ENCODE results near the gene CHURC1.

Gene CHURC1

GRCh38 chr14:64952598-64953309 is 38.5 kb downstream of the CHURC1 start:
- peaks cover 24% of the 10 kb centered on the region for H3K4me1 ChIP-seq (ENCODE audit: control insufficient read depth, low read depth, low read length)
- no peak overlapping the region for H3K9ac ChIP-seq (ENCODE audit: low read length)
- no peak overlapping the region for H3K27ac ChIP-seq (ENCODE audit: low read length)
- H3K4me3 ChIP-seq (ENCODE audit: low read length) = no peak overlapping the region
- no peaks in the 10 kb centered on the region for H3K27me3 ChIP-seq (ENCODE audit: control insufficient read depth, insufficient read depth, low read length)
- H3K9me3 ChIP-seq (ENCODE audit: control insufficient read depth, low read depth, low read length) = no peaks in the 10 kb centered on the region
- H3K36me3 ChIP-seq (ENCODE audit: control insufficient read depth, low read depth, low read length) = peaks cover 7% of the 10 kb centered on the region

- Histone ChIP-seq H3K27ac (ENCODE audit: low read length) (no peak overlapping the region), H3K9ac (ENCODE audit: low read length) (no peak overlapping the region), H3K36me3 (ENCODE audit: control insufficient read depth, low read depth, low read length) (peaks cover 6% of the 10 kb centered on the region), H3K4me1 (ENCODE audit: control insufficient read depth, low read depth, low read length) (peaks cover 24% of the 10 kb centered on the region), H3K9me3 (ENCODE audit: control insufficient read depth, low read depth, low read length) (no peaks in the 10 kb centered on the region), H3K4me3 (ENCODE audit: low read length) (no peak overlapping the region), H3K27me3 (ENCODE audit: control insufficient read depth, insufficient read depth, low read length) (no peaks in the 10 kb centered on the region)
These were observed 39.0 kb downstream of the CHURC1 start for GRCh38 chr14:64953310-64953654.

GRCh38 chr14:64953661-64954060 is 39.4 kb downstream of the CHURC1 start:
- Histone ChIP-seq H3K4me3 (ENCODE audit: low read length) (no peak overlapping the region), H3K27ac (ENCODE audit: low read length) (no peak overlapping the region), H3K27me3 (ENCODE audit: control insufficient read depth, insufficient read depth, low read length) (no peaks in the 10 kb centered on the region), H3K9me3 (ENCODE audit: control insufficient read depth, low read depth, low read length) (no peaks in the 10 kb centered on the region), H3K9ac (ENCODE audit: low read length) (no peak overlapping the region), H3K4me1 (ENCODE audit: control insufficient read depth, low read depth, low read length) (peaks cover 24% of the 10 kb centered on the region), H3K36me3 (ENCODE audit: control insufficient read depth, low read depth, low read length) (peaks cover 6% of the 10 kb centered on the region)

GRCh38 chr14:64954491-64955240 is 40.4 kb downstream of the CHURC1 start:
- no peak overlapping the region for H3K27ac ChIP-seq (ENCODE audit: low read length)
- no peaks in the 10 kb centered on the region for H3K9me3 ChIP-seq (ENCODE audit: control insufficient read depth, low read depth, low read length)
- peaks cover 6% of the 10 kb centered on the region for H3K36me3 ChIP-seq (ENCODE audit: control insufficient read depth, low read depth, low read length)
- no peak overlapping the region for H3K4me3 ChIP-seq (ENCODE audit: low read length)
- no peak overlapping the region for H3K9ac ChIP-seq (ENCODE audit: low read length)
- no peaks in the 10 kb centered on the region for H3K27me3 ChIP-seq (ENCODE audit: control insufficient read depth, insufficient read depth, low read length)
- H3K4me1 ChIP-seq (ENCODE audit: control insufficient read depth, low read depth, low read length) = peaks cover 24% of the 10 kb centered on the region

DNA sequence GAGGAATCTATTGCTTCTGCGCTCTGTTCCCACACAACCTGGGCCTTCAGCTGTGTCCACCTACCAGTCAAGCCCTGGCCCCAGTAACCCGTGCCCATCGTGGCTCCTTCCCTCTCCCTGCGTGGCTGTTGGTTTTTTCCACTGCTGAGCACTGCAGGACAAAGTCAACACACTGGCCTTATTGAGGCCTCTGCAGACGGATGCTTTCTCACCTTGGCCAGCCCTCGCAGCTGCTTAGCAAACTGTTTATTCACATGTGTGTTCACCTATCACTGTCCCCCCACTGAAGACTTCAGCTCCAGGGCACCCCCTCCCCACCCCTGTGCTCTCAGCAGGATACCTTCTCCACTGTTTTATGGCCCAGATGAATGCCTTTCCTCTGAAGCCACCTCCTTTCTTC is 41.0 kb downstream of the CHURC1 start:
- H3K4me3 ChIP-seq (ENCODE audit: low read length) = no peak overlapping the region
- no peaks in the 10 kb centered on the region for H3K9me3 ChIP-seq (ENCODE audit: control insufficient read depth, low read depth, low read length)
- H3K36me3 ChIP-seq (ENCODE audit: control insufficient read depth, low read depth, low read length) = peaks cover 6% of the 10 kb centered on the region
- H3K9ac ChIP-seq (ENCODE audit: low read length) = no peak overlapping the region
- H3K4me1 ChIP-seq (ENCODE audit: control insufficient read depth, low read depth, low read length) = peaks cover 27% of the 10 kb centered on the region
- no peak overlapping the region for H3K27ac ChIP-seq (ENCODE audit: low read length)
- H3K27me3 ChIP-seq (ENCODE audit: control insufficient read depth, insufficient read depth, low read length) = no peaks in the 10 kb centered on the region

- Histone ChIP-seq H3K27me3 (ENCODE audit: control insufficient read depth, insufficient read depth, low read length) (no peaks in the 10 kb centered on the region), H3K9ac (ENCODE audit: low read length) (no peak overlapping the region), H3K4me1 (ENCODE audit: control insufficient read depth, low read depth, low read length) (peaks cover 31% of the 10 kb centered on the region), H3K27ac (ENCODE audit: low read length) (no peak overlapping the region), H3K36me3 (ENCODE audit: control insufficient read depth, low read depth, low read length) (no peaks in the 10 kb centered on the region), H3K4me3 (ENCODE audit: low read length) (no peak overlapping the region), H3K9me3 (ENCODE audit: control insufficient read depth, low read depth, low read length) (no peaks in the 10 kb centered on the region)
These were observed 42.6 kb downstream of the CHURC1 start for GRCh38 chr14:64956697-64957406.

- Histone ChIP-seq H3K36me3 (ENCODE audit: control insufficient read depth, low read depth, low read length) (no peaks in the 10 kb centered on the region), H3K4me1 (ENCODE audit: control insufficient read depth, low read depth, low read length) (peaks cover 31% of the 10 kb centered on the region), H3K9ac (ENCODE audit: low read length) (no peak overlapping the region), H3K4me3 (ENCODE audit: low read length) (no peak overlapping the region), H3K27ac (ENCODE audit: low read length) (no peak overlapping the region), H3K9me3 (ENCODE audit: control insufficient read depth, low read depth, low read length) (no peaks in the 10 kb centered on the region), H3K27me3 (ENCODE audit: control insufficient read depth, insufficient read depth, low read length) (no peaks in the 10 kb centered on the region)
These were observed 43.9 kb downstream of the CHURC1 start for GRCh38 chr14:64958201-64958600.

- H3K27me3 ChIP-seq (ENCODE audit: control insufficient read depth, insufficient read depth, low read length) = no peaks in the 10 kb centered on the region
- no peaks in the 10 kb centered on the region for H3K9me3 ChIP-seq (ENCODE audit: control insufficient read depth, low read depth, low read length)
- no peaks in the 10 kb centered on the region for H3K36me3 ChIP-seq (ENCODE audit: control insufficient read depth, low read depth, low read length)
- H3K27ac ChIP-seq (ENCODE audit: low read length) = no peak overlapping the region
- no peak overlapping the region for H3K4me3 ChIP-seq (ENCODE audit: low read length)
- no peak overlapping the region for H3K9ac ChIP-seq (ENCODE audit: low read length)
- H3K4me1 ChIP-seq (ENCODE audit: control insufficient read depth, low read depth, low read length) = peaks cover 31% of the 10 kb centered on the region
These were observed 44.5 kb downstream of the CHURC1 start for GRCh38 chr14:64958743-64959142.

DNA sequence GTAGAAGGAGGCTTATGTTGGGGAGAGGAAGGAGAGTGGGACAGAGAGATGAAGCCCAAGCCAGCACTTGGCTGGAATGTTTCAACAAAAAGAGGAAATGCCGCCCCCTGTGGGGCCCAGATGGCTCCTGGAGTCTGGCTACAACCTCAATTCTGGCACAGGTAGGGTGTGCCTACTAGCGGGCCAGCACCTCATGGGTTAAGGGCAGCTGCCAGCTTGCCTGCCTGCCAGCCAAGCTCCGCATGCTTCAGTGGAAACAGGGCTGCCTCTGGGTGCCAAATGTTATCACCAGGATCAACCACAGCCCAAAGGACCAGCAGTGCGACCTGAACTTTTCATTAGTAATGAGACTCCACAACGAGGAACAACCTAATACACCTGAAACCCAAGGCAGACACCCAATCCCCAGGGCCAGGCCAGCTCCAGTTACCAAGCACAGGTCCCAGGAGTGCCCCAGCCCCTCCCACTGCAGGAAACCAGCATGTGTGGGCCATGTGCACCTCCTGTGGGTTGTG is 46.6 kb downstream of the CHURC1 start:
- H3K9me3 ChIP-seq (ENCODE audit: control insufficient read depth, low read depth, low read length) = no peaks in the 10 kb centered on the region
- no peak overlapping the region for H3K27ac ChIP-seq (ENCODE audit: low read length)
- peaks cover 24% of the 10 kb centered on the region for H3K4me1 ChIP-seq (ENCODE audit: control insufficient read depth, low read depth, low read length)

DNA sequence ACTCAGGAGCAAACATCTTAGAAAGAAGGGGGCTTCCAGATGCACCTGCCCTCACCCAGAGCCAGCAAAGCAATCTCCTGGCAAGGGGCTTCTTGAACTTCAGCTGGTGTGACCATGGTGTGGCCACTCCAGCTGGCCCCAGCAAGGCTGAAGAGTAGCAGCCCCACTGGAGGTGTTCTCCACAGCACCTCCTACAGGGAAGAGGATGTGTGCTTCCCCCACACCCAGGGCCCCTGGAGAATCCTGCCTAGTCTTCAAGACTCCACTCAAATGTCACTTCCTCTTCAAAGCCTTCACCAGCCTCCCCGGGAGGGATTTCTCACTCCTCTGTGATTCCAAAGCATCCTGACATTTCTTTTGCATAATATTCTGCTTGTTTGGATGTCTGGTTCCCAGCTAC is 49.4 kb downstream of the CHURC1 start:
- H3K9ac ChIP-seq (ENCODE audit: low read length) = no peak overlapping the region
- no peaks in the 10 kb centered on the region for H3K27me3 ChIP-seq (ENCODE audit: control insufficient read depth, insufficient read depth, low read length)
- H3K27ac ChIP-seq (ENCODE audit: low read length) = no peak overlapping the region
- no peak overlapping the region for H3K4me3 ChIP-seq (ENCODE audit: low read length)
- H3K9me3 ChIP-seq (ENCODE audit: control insufficient read depth, low read depth, low read length) = no peaks in the 10 kb centered on the region
- peaks cover 13% of the 10 kb centered on the region for H3K4me1 ChIP-seq (ENCODE audit: control insufficient read depth, low read depth, low read length)
- H3K36me3 ChIP-seq (ENCODE audit: control insufficient read depth, low read depth, low read length) = no peaks in the 10 kb centered on the region

More for the DNA sequence above, 46.6 kb downstream of the CHURC1 start:
- Histone ChIP-seq H3K36me3 (ENCODE audit: control insufficient read depth, low read depth, low read length) (no peaks in the 10 kb centered on the region), H3K4me3 (ENCODE audit: low read length) (no peak overlapping the region), H3K9ac (ENCODE audit: low read length) (no peak overlapping the region), H3K27me3 (ENCODE audit: control insufficient read depth, insufficient read depth, low read length) (no peaks in the 10 kb centered on the region)

- H3K27ac ChIP-seq (ENCODE audit: low read length) = no peak overlapping the region
- no peak overlapping the region for H3K4me3 ChIP-seq (ENCODE audit: low read length)
- no peaks in the 10 kb centered on the region for H3K36me3 ChIP-seq (ENCODE audit: control insufficient read depth, low read depth, low read length)
- peaks cover 3% of the 10 kb centered on the region for H3K27me3 ChIP-seq (ENCODE audit: control insufficient read depth, insufficient read depth, low read length)
- no peaks in the 10 kb centered on the region for H3K9me3 ChIP-seq (ENCODE audit: control insufficient read depth, low read depth, low read length)
- H3K9ac ChIP-seq (ENCODE audit: low read length) = no peak overlapping the region
- peaks cover 17% of the 10 kb centered on the region for H3K4me1 ChIP-seq (ENCODE audit: control insufficient read depth, low read depth, low read length)
These were observed 51.2 kb downstream of the CHURC1 start for GRCh38 chr14:64965356-64966000.
